WERI-Rb-1 (cell line): ENCODE data around the gene DTNBP1.

Experiments
- DNase-seq: peaks from one replicate; pipeline ENCODE4 v3.0.0-alpha.2; 2020
- H3K27ac ChIP-seq: fragments of 250-450 bp; sonication (Bioruptor Pico); 2 replicates; pipeline ENCODE4 v1.5.1; 2020; ENCODE audit warnings: mild to moderate bottlenecking, moderate library complexity
- H3K27me3 ChIP-seq: fragments of 250-450 bp; sonication (Bioruptor Pico); 2 replicates; pipeline ENCODE4 v1.5.1; 2021; ENCODE audit warnings: mild to moderate bottlenecking, low read depth, moderate library complexity; ENCODE audit not compliant: insufficient read depth, severe bottlenecking
- H3K36me3 ChIP-seq: fragments of 250-450 bp; sonication (Bioruptor Pico); 2 replicates; pipeline ENCODE4 v1.5.1; 2020; ENCODE audit warnings: mild to moderate bottlenecking, moderate library complexity
- H3K4me3 ChIP-seq: 2 replicates; pipeline ENCODE4 v1.5.1; 2011; ENCODE audit warnings: low read depth, mild to moderate bottlenecking, control low read depth, low read length
- H3K9me3 ChIP-seq: fragments of 250-450 bp; sonication (Bioruptor Pico); 2 replicates; pipeline ENCODE4 v1.5.1; 2021; ENCODE audit warnings: mild to moderate bottlenecking, moderate library complexity; ENCODE audit not compliant: severe bottlenecking
- TF ChIP-seq, protein P1 (sequence below): IDR thresholded peaks from 2 replicates; pipeline ENCODE4 v1.5.1; 2011; ENCODE audit warnings: low read depth, mild to moderate bottlenecking, control low read depth, inconsistent platforms, low read length

DTNBP1 gene

GRCh38 chr6:15507746-15508145 lies 155.1 kb downstream of the DTNBP1 start:
- H3K36me3 ChIP-seq, result peaks cover 85% of the 10 kb centered on the region

DNA sequence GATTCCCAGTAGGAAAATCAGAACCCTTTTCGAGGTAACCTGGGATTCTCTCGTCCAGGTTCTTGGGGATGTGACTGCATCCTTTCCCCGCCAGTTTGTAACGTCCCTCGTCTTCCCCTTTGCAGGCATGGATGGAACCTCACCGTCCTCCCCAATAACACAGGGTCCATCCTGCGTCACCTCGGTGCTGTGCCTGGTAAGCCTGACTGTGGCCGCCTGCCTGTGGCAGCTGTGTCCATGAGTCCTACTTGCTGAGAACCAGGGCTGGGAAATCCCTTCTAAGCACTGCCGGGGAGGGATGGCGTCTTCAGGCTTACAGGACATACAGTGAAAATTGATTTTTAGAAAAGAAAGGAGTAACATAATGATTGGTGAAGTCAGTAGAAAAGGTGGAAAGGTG lies 155.6 kb downstream of the DTNBP1 start:
- Histone ChIP-seq H3K27me3 (no peaks in the 10 kb centered on the region), H3K9me3 (no peaks in the 10 kb centered on the region), H3K4me3 (no peak overlapping the region), H3K27ac (no peak overlapping the region), H3K36me3 (peaks cover 83% of the 10 kb centered on the region)
- TF ChIP-seq, protein P1, sequence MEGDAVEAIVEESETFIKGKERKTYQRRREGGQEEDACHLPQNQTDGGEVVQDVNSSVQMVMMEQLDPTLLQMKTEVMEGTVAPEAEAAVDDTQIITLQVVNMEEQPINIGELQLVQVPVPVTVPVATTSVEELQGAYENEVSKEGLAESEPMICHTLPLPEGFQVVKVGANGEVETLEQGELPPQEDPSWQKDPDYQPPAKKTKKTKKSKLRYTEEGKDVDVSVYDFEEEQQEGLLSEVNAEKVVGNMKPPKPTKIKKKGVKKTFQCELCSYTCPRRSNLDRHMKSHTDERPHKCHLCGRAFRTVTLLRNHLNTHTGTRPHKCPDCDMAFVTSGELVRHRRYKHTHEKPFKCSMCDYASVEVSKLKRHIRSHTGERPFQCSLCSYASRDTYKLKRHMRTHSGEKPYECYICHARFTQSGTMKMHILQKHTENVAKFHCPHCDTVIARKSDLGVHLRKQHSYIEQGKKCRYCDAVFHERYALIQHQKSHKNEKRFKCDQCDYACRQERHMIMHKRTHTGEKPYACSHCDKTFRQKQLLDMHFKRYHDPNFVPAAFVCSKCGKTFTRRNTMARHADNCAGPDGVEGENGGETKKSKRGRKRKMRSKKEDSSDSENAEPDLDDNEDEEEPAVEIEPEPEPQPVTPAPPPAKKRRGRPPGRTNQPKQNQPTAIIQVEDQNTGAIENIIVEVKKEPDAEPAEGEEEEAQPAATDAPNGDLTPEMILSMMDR, result no peak
- DNase-seq, result no peak

More at GRCh38 chr6:15507746-15508145, 155.1 kb downstream of the DTNBP1 start:
- DNase-seq, result no peak
- Histone ChIP-seq H3K27me3 (no peaks in the 10 kb centered on the region), H3K4me3 (no peak overlapping the region), H3K9me3 (no peaks in the 10 kb centered on the region), H3K27ac (no peak overlapping the region)
- TF ChIP-seq, protein P1, result no peak

GRCh38 chr6:15506066-15506465 lies 156.8 kb downstream of the DTNBP1 start:
- H3K4me3 ChIP-seq, result no peak overlapping the region
- H3K27me3 ChIP-seq, result no peaks in the 10 kb centered on the region
- no peak for DNase-seq
- H3K36me3 ChIP-seq, result peaks cover 83% of the 10 kb centered on the region
- TF ChIP-seq, protein P1, result no peak
- no peak overlapping the region for H3K27ac ChIP-seq
- no peaks in the 10 kb centered on the region for H3K9me3 ChIP-seq

GRCh38 chr6:15505463-15505918 lies 157.3 kb downstream of the DTNBP1 start:
- Histone ChIP-seq H3K36me3 (peaks cover 85% of the 10 kb centered on the region), H3K9me3 (no peaks in the 10 kb centered on the region), H3K27ac (no peak overlapping the region), H3K4me3 (no peak overlapping the region), H3K27me3 (no peaks in the 10 kb centered on the region)
- TF ChIP-seq, protein P1, result no peak
- no peak for DNase-seq

GRCh38 chr6:15504581-15505350 lies 158.1 kb downstream of the DTNBP1 start:
- DNase-seq, result no peak
- Histone ChIP-seq H3K36me3 (peaks cover 90% of the 10 kb centered on the region), H3K27ac (no peak overlapping the region)

More at GRCh38 chr6:15504581-15505350, 158.1 kb downstream of the DTNBP1 start:
- TF ChIP-seq, protein P1, result no peak
- no peaks in the 10 kb centered on the region for H3K27me3 ChIP-seq
- H3K9me3 ChIP-seq, result no peaks in the 10 kb centered on the region
- H3K4me3 ChIP-seq, result no peak overlapping the region
